Activated naive CD8-positive, alpha-beta T cell treated with anti-CD3 and anti-CD28 coated beads, Interleukin-2, amount 10 ng/mL, durations not matched to agents 7 days and 5 days (primary cell): ENCODE measurements around the gene FPGS. TPM values are rescaled to one million over a fixed set of nuclear protein-coding genes. Genes with fewer than 3 reads are reported as not detected.

Experiments
- ATAC-seq: fragments of 150-1000 bp; cut with Tn5 transposase; one replicate; pipeline ENCODE4 v1.10.0; 2021; ENCODE audit warnings: low read depth, moderate library complexity
- POLR2A ChIA-PET: fragments of 350-600 bp; sonication (Branson Sonifier 250); formaldehyde crosslinking; loops from one replicate; lab custom pipeline; 2021; ENCODE audit warnings: antibody characterized with exemption; lab: Charles Lee
- DNase-seq: peaks from one replicate; pipeline ENCODE4 v3.0.0; 2021
- H3K27ac Mint-ChIP-seq: one replicate; pipeline ENCODE4 v1.8.0; 2022; ENCODE audit warnings: mild to moderate bottlenecking, mixed read lengths
- H3K27me3 Mint-ChIP-seq: one replicate; pipeline ENCODE4 v1.8.0; 2022; ENCODE audit warnings: mild to moderate bottlenecking, moderate library complexity, mixed read lengths
- H3K36me3 Mint-ChIP-seq: one replicate; pipeline ENCODE4 v1.8.0; 2021; ENCODE audit warnings: mild to moderate bottlenecking, mixed read lengths
- H3K4me1 Mint-ChIP-seq: one replicate; pipeline ENCODE4 v1.8.0; 2021; ENCODE audit warnings: mixed read lengths
- H3K4me3 Mint-ChIP-seq: one replicate; pipeline ENCODE4 v1.8.0; 2022; ENCODE audit warnings: mild to moderate bottlenecking, moderate library complexity, mixed read lengths
- H3K9me3 Mint-ChIP-seq: one replicate; pipeline ENCODE4 v1.8.0; 2021; ENCODE audit warnings: mixed read lengths
- total RNA-seq, 2 experiments: library from RNA; stranded (reverse); gene quantifications; one replicate each; pipeline ENCODE4 v1.2.3, GENCODE V29; 2021

FPGS gene
- total RNA-seq, 2 experiments from 2014 or later = 108 to 109 TPM

DNA sequence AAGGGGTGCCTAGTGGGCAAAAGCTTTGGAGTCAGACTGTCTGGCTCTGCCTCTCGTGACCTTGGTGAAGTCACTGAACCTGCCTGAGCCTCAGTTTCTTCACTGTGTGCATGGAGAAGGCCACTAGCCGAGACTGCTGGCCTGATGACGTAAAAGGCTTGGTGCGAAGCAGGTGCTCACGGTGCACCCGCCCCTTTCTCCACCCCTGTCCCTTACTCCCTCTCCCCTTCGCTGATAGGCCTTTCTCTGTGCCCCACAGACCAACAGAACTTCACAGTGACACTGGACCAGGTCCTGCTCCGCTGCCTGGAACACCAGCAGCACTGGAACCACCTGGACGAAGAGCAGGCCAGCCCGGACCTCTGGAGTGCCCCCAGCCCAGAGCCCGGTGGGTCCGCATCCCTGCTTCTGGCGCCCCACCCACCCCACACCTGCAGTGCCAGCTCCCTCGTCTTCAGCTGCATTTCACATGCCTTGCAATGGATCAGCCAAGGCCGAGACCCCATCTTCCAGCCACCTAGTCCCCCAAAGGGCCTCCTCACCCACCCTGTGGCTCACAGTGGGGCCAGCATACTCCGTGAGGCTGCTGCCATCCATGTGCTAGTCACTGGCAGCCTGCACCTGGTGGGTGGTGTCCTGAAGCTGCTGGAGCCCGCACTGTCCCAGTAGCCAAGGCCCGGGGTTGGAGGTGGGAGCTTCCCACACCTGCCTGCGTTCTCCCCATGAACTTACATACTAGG, 10.4 kb downstream of the FPGS start:
- DNase-seq (no peak), ATAC-seq (no peak)
- POLR2A ChIA-PET = no interaction called here
- no peaks in the 10 kb centered on the region for H3K27me3 Mint-ChIP-seq
- no peak overlapping the region for H3K4me3 Mint-ChIP-seq
- H3K4me1 Mint-ChIP-seq = no peaks in the 10 kb centered on the region
- peaks cover 6% of the 10 kb centered on the region for H3K36me3 Mint-ChIP-seq
- H3K9me3 Mint-ChIP-seq = no peaks in the 10 kb centered on the region
- H3K27ac Mint-ChIP-seq = no peak overlapping the region

DNA sequence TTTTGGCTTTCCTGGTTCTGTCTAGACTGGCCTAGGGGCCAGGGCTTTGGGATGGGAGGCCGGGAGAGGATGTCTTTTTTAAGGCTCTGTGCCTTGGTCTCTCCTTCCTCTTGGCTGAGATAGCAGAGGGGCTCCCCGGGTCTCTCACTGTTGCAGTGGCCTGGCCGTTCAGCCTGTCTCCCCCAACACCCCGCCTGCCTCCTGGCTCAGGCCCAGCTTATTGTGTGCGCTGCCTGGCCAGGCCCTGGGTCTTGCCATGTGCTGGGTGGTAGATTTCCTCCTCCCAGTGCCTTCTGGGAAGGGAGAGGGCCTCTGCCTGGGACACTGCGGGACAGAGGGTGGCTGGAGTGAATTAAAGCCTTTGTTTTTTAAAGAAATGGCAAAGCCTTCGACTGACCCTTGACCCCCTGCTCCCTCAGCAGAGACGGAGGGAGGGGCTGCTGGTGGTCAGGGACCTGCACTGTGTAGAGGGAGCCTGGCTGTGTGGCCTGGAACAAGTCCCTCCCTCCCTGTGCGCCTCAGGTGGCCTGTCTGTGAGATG, 11.1 kb downstream of the FPGS start:
- no peak for ATAC-seq
- H3K9me3 Mint-ChIP-seq = no peaks in the 10 kb centered on the region
- no peaks in the 10 kb centered on the region for H3K27me3 Mint-ChIP-seq
- no peak for DNase-seq
- H3K4me1 Mint-ChIP-seq = no peaks in the 10 kb centered on the region
- H3K36me3 Mint-ChIP-seq = peaks cover 6% of the 10 kb centered on the region
- no peak overlapping the region for H3K27ac Mint-ChIP-seq
- no peak overlapping the region for H3K4me3 Mint-ChIP-seq
- POLR2A ChIA-PET = interaction anchor here (0.6 kb wide), 1 partner anchor 264 kb away, joined by 4 read pairs; no protein-coding TSS in a partner anchor

DNA sequence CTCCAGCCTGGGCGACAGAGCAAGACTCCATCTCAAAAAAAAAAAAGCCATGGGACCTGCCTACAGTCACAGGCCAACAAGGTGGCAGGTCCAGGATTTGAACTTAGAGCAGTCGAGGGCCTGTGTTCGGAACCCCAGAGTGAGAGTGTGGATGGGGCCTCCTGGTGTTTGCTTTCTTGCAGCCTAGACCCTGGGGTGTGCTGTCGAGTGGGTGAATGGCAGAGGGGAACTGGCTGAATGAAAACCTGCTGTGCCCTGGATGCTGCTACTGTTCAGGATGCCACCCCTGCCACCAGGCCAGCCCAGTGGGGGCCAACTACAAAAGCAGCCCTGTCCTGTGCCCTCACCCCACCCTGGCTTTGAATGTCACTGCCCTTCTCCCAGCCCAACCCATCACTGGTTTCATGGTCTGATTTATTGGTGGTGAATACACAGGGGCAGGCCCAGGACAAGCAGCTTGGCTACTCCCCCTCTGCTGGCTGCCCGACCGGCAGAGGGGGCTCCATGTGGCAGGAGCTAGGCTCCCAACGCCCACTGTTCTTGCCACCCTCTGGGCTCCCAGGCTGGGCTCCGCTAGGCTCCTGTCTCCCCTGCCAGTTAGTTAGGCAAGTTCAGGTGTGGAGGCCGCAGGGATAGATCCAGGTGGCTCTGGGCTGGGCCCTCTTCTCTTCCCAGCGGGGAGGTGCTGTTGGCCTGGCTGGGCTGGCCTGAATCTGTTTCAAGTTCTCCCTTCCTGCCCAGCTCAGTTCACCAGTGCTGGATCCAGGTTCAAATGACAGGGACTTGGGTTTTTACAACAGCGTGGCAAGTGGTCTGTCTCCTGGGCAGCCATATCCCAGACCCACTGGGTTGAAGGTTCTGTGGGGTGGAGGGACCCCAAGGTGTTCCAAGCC, 12.2 kb downstream of the FPGS start:
- Mint-ChIP-seq H3K4me3 (no peak overlapping the region), H3K27ac (no peak overlapping the region), H3K27me3 (no peaks in the 10 kb centered on the region), H3K4me1 (no peaks in the 10 kb centered on the region), H3K9me3 (no peaks in the 10 kb centered on the region), H3K36me3 (peaks cover 4% of the 10 kb centered on the region)
- DNase-seq (no peak), ATAC-seq (no peak)
- POLR2A ChIA-PET = interaction anchor here (0.6 kb wide), 2 partner anchors 18 to 263 kb away, joined by 4 read pairs; no protein-coding TSS in a partner anchor

DNA sequence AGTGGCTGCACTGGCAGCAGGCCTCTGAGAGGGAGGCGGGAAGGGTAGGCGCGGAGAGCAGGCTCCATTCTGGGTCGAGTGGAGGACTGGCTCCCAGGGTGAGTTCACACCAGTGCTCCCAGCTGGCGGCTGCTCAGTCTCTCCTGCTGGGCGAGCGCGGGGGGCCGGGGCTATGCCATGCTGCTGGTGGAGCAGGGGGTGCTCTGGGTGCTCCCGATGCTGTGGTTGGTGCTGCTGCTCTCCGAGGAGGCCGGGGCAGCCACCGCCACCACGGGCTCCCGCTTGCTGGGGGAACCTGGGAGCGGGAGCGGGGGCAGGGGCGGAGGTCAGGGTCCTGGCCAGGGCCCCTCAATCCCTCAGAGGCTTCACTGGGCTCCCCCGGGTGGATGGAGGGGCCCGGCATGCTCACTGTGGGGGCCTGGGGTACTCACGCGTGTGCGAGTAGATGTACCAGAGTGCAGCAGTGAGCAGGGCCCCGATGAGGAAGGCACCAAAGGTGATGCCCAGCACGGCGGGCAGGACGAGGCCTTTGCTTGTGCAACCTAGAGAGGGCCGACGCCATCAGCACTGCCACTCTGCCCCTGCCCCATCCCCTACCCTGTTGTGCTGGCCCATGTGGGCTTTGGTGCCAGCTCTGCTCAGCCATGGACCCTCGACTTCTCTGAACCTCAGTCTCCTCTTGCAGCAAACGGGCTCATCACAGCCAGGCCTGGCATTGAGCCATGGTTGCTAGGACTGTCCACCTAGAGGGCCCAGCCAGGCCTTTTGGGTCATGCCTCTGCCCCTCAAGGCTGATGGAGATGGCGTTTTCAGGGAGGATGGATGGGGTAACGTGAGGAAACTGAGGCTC, 13.1 kb downstream of the FPGS start:
- POLR2A ChIA-PET = no interaction called here
- ATAC-seq (no peak), DNase-seq (no peak)
- peaks cover 2% of the 10 kb centered on the region for H3K36me3 Mint-ChIP-seq
- no peak overlapping the region for H3K27ac Mint-ChIP-seq
- H3K9me3 Mint-ChIP-seq = no peaks in the 10 kb centered on the region
- H3K4me3 Mint-ChIP-seq = no peak overlapping the region
- H3K27me3 Mint-ChIP-seq = no peaks in the 10 kb centered on the region
- no peaks in the 10 kb centered on the region for H3K4me1 Mint-ChIP-seq

DNA sequence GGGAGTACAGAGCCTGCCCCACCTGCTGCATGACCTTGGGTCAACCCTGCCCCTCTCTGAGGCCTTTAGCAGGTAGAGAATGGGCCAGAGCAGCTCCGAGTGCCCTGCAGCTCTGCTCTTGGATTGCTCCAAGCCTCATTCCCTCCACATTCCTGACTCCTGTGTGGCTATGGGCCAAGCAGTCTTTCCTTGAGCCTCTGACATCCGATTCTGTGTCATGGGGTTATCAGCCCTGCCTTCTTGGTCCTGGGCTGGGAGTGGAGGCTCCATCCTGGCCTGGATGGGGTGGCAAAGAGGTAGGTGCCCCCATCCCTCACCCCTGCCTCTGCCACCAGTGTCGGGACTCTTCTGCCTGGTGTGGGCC, 13.7 kb downstream of the FPGS start:
- H3K4me3 Mint-ChIP-seq = no peak overlapping the region
- ATAC-seq (no peak), DNase-seq (no peak)
- no peaks in the 10 kb centered on the region for H3K4me1 Mint-ChIP-seq
- no peak overlapping the region for H3K27ac Mint-ChIP-seq
- no peaks in the 10 kb centered on the region for H3K27me3 Mint-ChIP-seq
- peaks cover 2% of the 10 kb centered on the region for H3K36me3 Mint-ChIP-seq
- POLR2A ChIA-PET = no interaction called here
- no peaks in the 10 kb centered on the region for H3K9me3 Mint-ChIP-seq

DNA sequence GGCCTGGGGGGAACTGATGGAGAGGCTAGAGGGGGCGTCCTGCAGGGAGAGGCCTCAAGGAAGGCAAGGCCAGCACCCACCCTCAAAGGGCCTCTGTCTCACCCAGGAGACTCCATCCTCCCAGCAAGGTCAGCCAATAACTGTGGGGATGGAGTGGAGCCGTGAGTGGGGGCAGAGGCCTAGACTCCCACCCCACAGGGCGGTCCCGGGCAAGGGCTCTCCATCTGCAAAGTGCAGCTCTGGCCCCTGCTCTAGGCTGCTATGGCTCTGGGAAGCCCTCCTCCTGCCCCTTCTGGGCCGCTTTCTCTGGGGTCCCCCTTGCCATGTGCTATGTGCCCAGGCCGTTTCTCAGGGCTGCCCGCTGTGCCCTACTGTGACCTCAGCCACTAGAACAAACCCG, 14.0 kb downstream of the FPGS start:
- no peaks in the 10 kb centered on the region for H3K9me3 Mint-ChIP-seq
- no peak overlapping the region for H3K4me3 Mint-ChIP-seq
- H3K4me1 Mint-ChIP-seq = no peaks in the 10 kb centered on the region
- POLR2A ChIA-PET = interaction anchor here (0.9 kb wide), 1 partner anchor 15 kb away, joined by 3 read pairs; no protein-coding TSS in a partner anchor
- no peaks in the 10 kb centered on the region for H3K27me3 Mint-ChIP-seq
- H3K36me3 Mint-ChIP-seq = peaks cover under 1% of the 10 kb centered on the region
- DNase-seq = no peak
- no peak for ATAC-seq
- H3K27ac Mint-ChIP-seq = no peak overlapping the region

DNA sequence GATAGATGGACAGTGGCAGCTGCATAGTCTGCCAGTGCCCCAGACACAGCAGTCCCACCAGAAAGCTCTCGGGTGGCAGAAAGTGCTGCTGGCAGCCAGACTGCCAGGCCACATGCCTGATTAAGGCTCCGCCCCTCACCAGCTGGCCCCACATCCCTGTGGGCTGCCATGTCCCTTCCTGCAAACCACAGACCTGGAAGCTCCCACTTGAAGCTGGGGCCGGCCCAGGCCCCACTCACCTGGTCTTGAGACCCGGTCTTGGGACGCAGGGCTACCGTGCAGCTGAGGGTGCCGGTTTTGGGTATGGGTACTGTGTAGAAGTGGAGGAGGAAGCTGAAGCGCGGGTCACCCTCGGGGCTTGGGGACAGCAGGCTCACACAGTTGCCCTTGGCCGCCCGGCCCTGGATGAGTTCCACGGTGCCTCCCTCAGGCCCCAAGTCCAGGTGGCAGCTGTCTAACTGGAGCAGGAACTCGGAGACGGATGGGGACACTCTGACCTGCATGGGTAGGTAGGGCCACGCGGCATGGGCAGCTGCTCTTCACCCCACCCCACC, 15.3 kb downstream of the FPGS start:
- ATAC-seq (no peak), DNase-seq (no peak)
- no peaks in the 10 kb centered on the region for H3K4me1 Mint-ChIP-seq
- H3K4me3 Mint-ChIP-seq = no peak overlapping the region
- H3K27ac Mint-ChIP-seq = peak overlapping the region; percentile 4
- H3K9me3 Mint-ChIP-seq = no peaks in the 10 kb centered on the region
- H3K36me3 Mint-ChIP-seq = no peaks in the 10 kb centered on the region
- POLR2A ChIA-PET = interaction anchor here (0.5 to 1.1 kb wide), 4 partner anchors 9 to 148 kb away, joined by 3 to 5 read pairs (median 3); no protein-coding TSS in a partner anchor
- H3K27me3 Mint-ChIP-seq = no peaks in the 10 kb centered on the region

DNA sequence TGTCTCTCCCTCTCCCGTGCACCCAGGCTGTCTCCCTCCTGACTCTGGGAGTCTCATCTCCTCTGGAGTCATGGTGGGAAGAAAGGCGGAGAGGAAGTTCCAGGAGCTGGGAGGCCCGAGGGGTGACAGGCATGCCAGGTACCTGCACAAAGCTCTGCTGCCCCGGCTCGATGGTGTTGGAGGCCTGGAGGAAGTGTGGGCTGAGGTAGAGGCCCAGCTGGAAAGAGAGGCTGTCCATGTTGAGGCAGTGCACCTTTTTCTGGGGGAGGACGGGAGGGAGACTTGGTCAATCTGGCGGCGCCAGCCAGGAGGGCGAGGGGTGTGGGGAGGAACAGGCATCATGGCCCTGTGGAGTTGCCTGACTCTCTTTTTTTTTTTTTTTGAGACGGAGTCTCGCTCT, 15.9 kb downstream of the FPGS start:
- DNase-seq (no peak), ATAC-seq (no peak)
- Mint-ChIP-seq H3K4me1 (no peaks in the 10 kb centered on the region), H3K27me3 (no peaks in the 10 kb centered on the region), H3K36me3 (no peaks in the 10 kb centered on the region), H3K4me3 (no peak overlapping the region), H3K9me3 (no peaks in the 10 kb centered on the region), H3K27ac (no peak overlapping the region)
- POLR2A ChIA-PET = interaction anchor here (0.5 to 1.3 kb wide), 3 partner anchors 10 to 147 kb away, joined by 3 to 5 read pairs (median 3); no protein-coding TSS in a partner anchor

DNA sequence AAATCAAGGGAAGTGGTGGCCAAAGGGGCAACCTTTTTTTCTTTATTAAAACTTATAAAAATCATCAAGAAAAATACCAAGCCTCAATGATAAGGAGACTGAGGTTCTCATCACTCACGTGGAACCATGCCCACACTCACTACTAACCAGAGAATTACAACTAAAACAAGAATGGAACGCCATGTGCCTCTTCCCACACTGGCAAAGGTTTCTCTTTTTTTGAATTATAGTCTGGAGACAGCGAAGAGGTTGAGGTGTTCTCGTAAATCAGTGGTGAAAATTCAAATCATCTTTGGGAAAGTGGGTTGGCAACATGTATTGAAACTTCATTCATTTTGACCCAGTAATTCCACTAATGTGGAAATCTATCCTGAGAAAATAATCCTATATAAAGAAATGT, 19.4 kb downstream of the FPGS start:
- POLR2A ChIA-PET = no interaction called here
- DNase-seq (no peak), ATAC-seq (no peak)
- Mint-ChIP-seq H3K4me1 (no peaks in the 10 kb centered on the region), H3K27me3 (no peaks in the 10 kb centered on the region), H3K36me3 (no peaks in the 10 kb centered on the region), H3K4me3 (no peak overlapping the region), H3K9me3 (no peaks in the 10 kb centered on the region), H3K27ac (no peak overlapping the region)

DNA sequence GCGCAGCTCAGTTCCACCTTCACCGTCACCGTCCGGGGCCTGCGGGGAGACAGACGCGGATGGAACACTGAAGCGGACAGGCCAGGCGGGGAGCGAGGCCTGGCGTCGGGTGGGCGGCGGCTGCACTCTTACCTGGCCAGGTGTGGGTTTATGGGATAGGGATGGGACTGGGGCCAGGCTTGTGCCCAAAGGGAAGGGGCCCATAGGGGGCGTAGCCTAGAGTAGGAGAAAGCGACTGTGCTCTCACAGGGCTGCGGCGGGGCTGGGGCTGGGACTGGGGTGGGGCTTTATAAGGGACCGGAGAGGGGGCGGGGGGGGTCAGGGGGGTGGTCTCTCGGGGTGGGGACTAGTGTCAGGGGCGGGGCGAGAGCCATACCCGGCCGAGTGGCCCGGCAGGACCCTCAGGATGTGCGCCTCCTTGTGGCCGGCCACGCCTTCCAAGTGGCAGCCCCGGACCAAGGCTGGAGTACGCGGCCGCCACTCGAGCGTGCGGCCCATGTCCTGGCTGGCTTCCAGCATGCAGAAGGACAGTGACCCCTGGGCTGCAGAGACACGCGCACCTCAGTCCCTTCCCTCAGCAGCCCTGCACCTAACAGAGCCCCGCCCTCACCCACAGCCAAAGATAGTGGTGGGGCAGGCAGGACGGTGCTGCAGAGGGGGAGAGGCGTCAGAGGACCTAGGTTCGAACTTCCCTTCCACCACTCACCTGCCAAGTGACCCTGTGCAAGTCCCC, 22.8 kb downstream of the FPGS start:
- Mint-ChIP-seq H3K27ac (no peak overlapping the region), H3K36me3 (no peaks in the 10 kb centered on the region), H3K9me3 (no peaks in the 10 kb centered on the region), H3K4me1 (no peaks in the 10 kb centered on the region), H3K27me3 (no peaks in the 10 kb centered on the region), H3K4me3 (no peak overlapping the region)
- no peak for DNase-seq
- POLR2A ChIA-PET = interaction anchor here (0.9 kb wide), 1 partner anchor 28 kb away, joined by 8 read pairs; no protein-coding TSS in a partner anchor
- ATAC-seq = no peak

DNA sequence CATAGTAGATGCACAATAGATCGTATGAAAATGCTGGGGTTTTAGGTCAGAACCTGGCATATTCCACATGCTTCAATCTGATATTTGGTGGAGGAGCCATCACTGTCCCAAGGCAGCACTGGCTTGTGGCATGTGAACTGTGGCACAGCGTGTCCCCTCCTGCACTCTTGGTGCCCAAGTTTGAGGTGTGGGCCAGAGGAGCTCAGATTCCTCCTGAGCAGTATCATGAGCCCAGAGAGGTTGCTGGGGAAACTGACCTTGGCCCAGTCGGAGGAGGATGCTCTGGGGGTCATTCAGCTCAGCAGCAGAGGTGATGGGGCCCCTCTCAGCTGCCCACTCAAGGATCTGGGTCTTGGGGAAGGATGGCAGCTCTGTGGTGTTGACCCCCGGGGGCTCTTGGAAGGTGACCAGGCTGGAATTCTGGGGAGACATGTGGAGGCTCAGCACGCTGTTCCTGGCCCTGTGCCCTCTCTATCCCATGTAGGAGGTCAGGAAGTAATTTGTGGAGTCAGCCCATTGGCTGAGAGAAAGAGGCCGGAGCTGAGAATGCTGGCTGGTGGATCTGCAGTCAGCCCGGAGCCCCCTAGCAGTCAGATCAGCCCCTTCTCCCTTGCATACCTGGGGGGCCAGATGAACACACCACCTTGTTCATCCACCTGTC, 23.7 kb downstream of the FPGS start:
- Mint-ChIP-seq H3K9me3 (no peaks in the 10 kb centered on the region), H3K4me3 (no peak overlapping the region), H3K27ac (no peak overlapping the region), H3K4me1 (no peaks in the 10 kb centered on the region), H3K27me3 (no peaks in the 10 kb centered on the region), H3K36me3 (no peaks in the 10 kb centered on the region)
- POLR2A ChIA-PET = no interaction called here
- DNase-seq (no peak), ATAC-seq (no peak)
